CD14-positive monocyte (primary cell): ENCODE data around the gene CMYA5. TPM values are rescaled to one million over a fixed set of nuclear protein-coding genes. Genes with fewer than 3 reads are reported as not detected.

ENCODE experiments used
- DNase-seq, 3 donors: peaks; one replicate each; pipeline ENCODE4 v3.0.0-alpha.2; 2011 to 2022
- H2AFZ ChIP-seq: 2 replicates; pipeline ENCODE4 v1.6.0; 2012; ENCODE audit warnings: mild to moderate bottlenecking, low read depth, low read length, inconsistent platforms; ENCODE audit not compliant: insufficient read depth, poor library complexity, severe bottlenecking
- H3K27ac ChIP-seq, 2 donors: 1 replicate in 1 of 2; 2 replicates in 1 of 2; pipeline ENCODE4 v1.5.1; 2012 to 2013; ENCODE audit warnings: low read length in 2 of 2, control low read depth in 1 of 2, inconsistent platforms in 1 of 2, low read depth in 1 of 2, mild to moderate bottlenecking in 1 of 2
- H3K27me3 ChIP-seq, 2 donors: one replicate each; pipeline versions ENCODE4 v1.6.0 to v1.6.1; 2011 to 2013; ENCODE audit warnings: low read length in 2 of 2; ENCODE audit not compliant: control insufficient read depth in 2 of 2, insufficient read depth in 2 of 2
- H3K36me3 ChIP-seq, 2 donors: replicated peaks in 1 of 2; 1 replicate in 1 of 2; 2 replicates in 1 of 2; pipeline versions ENCODE4 v1.5.1 to v1.6.1; 2012 to 2013; ENCODE audit warnings: low read length in 2 of 2, control low read depth in 1 of 2, inconsistent platforms in 1 of 2, mild to moderate bottlenecking in 1 of 2; ENCODE audit not compliant: insufficient read depth in 2 of 2, control insufficient read depth in 1 of 2
- H3K4me1 ChIP-seq, 2 donors: 1 replicate in 1 of 2; 2 replicates in 1 of 2; pipeline versions ENCODE4 v1.5.1 to v1.6.1; 2012 to 2013; ENCODE audit warnings: low read length in 2 of 2, control low read depth in 1 of 2, inconsistent platforms in 1 of 2, mild to moderate bottlenecking in 1 of 2, moderate library complexity in 1 of 2; ENCODE audit not compliant: insufficient read depth in 2 of 2, control insufficient read depth in 1 of 2
- H3K4me2 ChIP-seq: replicated peaks from 2 replicates; pipeline ENCODE3; 2012; ENCODE audit warnings: low read length, moderate library complexity, mild to moderate bottlenecking; ENCODE audit not compliant: poor library complexity, severe bottlenecking; ENCODE audit errors: extremely low read depth
- H3K4me3 ChIP-seq, 3 experiments: fragments of 200-600 bp in 1 of 3; sonication (generic) in 1 of 3; replicated peaks in 1 of 3; 1 replicate in 2 of 3; 2 replicates in 1 of 3; pipeline ENCODE4 v1.5.1; 2011 to 2013; ENCODE audit warnings: low read length in 3 of 3, mild to moderate bottlenecking in 3 of 3, control low read depth in 2 of 3, low read depth in 2 of 3, inconsistent platforms in 1 of 3, moderate library complexity in 1 of 3
- H3K79me2 ChIP-seq: 2 replicates; pipeline ENCODE4 v1.6.0; 2012; ENCODE audit warnings: mild to moderate bottlenecking, control low read depth, inconsistent platforms, low read length, moderate library complexity; ENCODE audit not compliant: insufficient read depth
- H3K9ac ChIP-seq: 2 replicates; pipeline ENCODE4 v1.6.0; 2017; ENCODE audit warnings: low read length, mild to moderate bottlenecking; ENCODE audit not compliant: insufficient read depth, poor library complexity, severe bottlenecking
- H3K9me3 ChIP-seq, 2 donors: replicated peaks in 1 of 2; 1 replicate in 1 of 2; 2 replicates in 1 of 2; pipeline versions ENCODE4 v1.5.1 to v1.6.1; 2012 to 2013; ENCODE audit warnings: low read length in 2 of 2, control low read depth in 1 of 2; ENCODE audit not compliant: control insufficient read depth in 1 of 2, insufficient read depth in 1 of 2
- H4K20me1 ChIP-seq: 2 replicates; pipeline ENCODE4 v1.6.0; 2012; ENCODE audit warnings: mild to moderate bottlenecking, low read length, control low read depth, moderate library complexity; ENCODE audit not compliant: insufficient read depth
- H3K27ac Mint-ChIP-seq, 7 donors: one replicate each; pipeline ENCODE4 v1.8.0; 2020; ENCODE audit warnings: mild to moderate bottlenecking in 7 of 7, mixed read lengths in 7 of 7, moderate library complexity in 6 of 7, inconsistent platforms in 2 of 7
- H3K27me3 Mint-ChIP-seq, 3 donors: one replicate each; pipeline ENCODE4 v1.8.0; 2021 to 2022; ENCODE audit warnings: low read depth in 3 of 3, mild to moderate bottlenecking in 3 of 3, mixed read lengths in 3 of 3, moderate library complexity in 3 of 3, inconsistent platforms in 1 of 3
- H3K36me3 Mint-ChIP-seq, 2 donors: one replicate each; pipeline ENCODE4 v1.8.0; 2020; ENCODE audit warnings: mixed read lengths in 2 of 2, inconsistent platforms in 1 of 2, mild to moderate bottlenecking in 1 of 2
- H3K4me1 Mint-ChIP-seq: one replicate; pipeline ENCODE4 v1.8.0; 2020; ENCODE audit warnings: mild to moderate bottlenecking, mixed read lengths
- H3K4me3 Mint-ChIP-seq, 2 donors: one replicate each; pipeline ENCODE4 v1.8.0; 2020; ENCODE audit warnings: mild to moderate bottlenecking in 2 of 2, mixed read lengths in 2 of 2, moderate library complexity in 1 of 2
- H3K9me3 Mint-ChIP-seq, 7 donors: one replicate each; pipeline ENCODE4 v1.8.0; 2020 to 2022; ENCODE audit warnings: mixed read lengths in 7 of 7, mild to moderate bottlenecking in 6 of 7, moderate library complexity in 6 of 7, inconsistent platforms in 2 of 7
- WGBS: methylation state at CpG from one replicate; pipeline ENCODE4 v1.1.5; 2013; ENCODE audit warnings: missing lambda C conversion rate; ENCODE audit not compliant: insufficient coverage; 5-methylcytosine and 5-hydroxymethylcytosine counted together
- intact Hi-C, 2 donors: fragments of 100-400 bp; cut with micrococcal nuclease; formaldehyde crosslinking; loops; one replicate each; pipeline versions ENCODE4 v1.15.0 to v1.15.1; 2023
- polyA plus RNA-seq, 3 donors: library from polyadenylated mRNA; depleted of rRNA in 1 of 3; unstranded in 2 of 3; stranded (reverse) in 1 of 3; fragments of 300-500 nt in 2 of 3; fragments of >200 nt in 1 of 3; fragmentation: Illumina TruSeq in 2 of 3; gene quantifications; 1 replicate in 2 of 3; 2 replicates in 1 of 3; pipeline ENCODE4 v1.2.3, GENCODE V29; 2012 to 2021
- TF ChIP-seq, protein P1 (sequence below): fragments of 200-600 bp; IDR thresholded peaks from one replicate; pipeline ENCODE4 v1.8.0; 2022; ENCODE audit warnings: antibody characterized with exemption, mild to moderate bottlenecking

The CMYA5 gene
- polyA plus RNA-seq, 3 donors: 0.01 to 0.17 TPM; not detected in 1

DNA sequence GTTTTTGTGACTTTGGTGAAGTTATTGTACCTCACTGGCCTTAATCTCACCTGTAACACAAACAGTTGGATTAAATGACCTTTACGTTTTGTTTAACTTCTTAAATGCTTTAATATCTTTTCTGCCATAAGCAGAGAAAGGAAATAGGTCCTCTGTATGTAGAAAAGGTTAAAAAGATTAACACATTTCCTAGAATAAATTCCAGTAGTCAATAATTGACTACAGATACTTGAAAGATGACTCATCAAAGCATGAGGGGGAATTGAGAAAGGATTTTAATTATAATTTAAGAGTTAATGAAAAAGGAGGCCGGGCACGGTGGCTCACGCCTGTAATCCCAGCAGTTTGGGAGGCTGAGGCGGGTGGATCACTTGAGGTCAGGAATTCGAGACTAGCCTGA is 35.8 kb upstream of the CMYA5 start:
- Mint-ChIP-seq H3K27me3 (no peaks in the 10 kb centered on the region), H3K27ac (no peak overlapping the region), H3K36me3 (peaks cover 47 to 66% of the 10 kb centered on the region in 2 donors), H3K4me3 (no peak overlapping the region), H3K9me3 (no peaks in the 10 kb centered on the region), H3K4me1 (no peaks in the 10 kb centered on the region)
- H3K4me2 ChIP-seq: no peak overlapping the region
- intact Hi-C loops: no loop called here
- H3K4me3 ChIP-seq: no peak overlapping the region
- no peaks in the 10 kb centered on the region for H3K9me3 ChIP-seq
- no peak overlapping the region for H2AFZ ChIP-seq
- no peaks in the 10 kb centered on the region for H3K79me2 ChIP-seq
- H3K9ac ChIP-seq: no peak overlapping the region
- TF ChIP-seq, protein P1, sequence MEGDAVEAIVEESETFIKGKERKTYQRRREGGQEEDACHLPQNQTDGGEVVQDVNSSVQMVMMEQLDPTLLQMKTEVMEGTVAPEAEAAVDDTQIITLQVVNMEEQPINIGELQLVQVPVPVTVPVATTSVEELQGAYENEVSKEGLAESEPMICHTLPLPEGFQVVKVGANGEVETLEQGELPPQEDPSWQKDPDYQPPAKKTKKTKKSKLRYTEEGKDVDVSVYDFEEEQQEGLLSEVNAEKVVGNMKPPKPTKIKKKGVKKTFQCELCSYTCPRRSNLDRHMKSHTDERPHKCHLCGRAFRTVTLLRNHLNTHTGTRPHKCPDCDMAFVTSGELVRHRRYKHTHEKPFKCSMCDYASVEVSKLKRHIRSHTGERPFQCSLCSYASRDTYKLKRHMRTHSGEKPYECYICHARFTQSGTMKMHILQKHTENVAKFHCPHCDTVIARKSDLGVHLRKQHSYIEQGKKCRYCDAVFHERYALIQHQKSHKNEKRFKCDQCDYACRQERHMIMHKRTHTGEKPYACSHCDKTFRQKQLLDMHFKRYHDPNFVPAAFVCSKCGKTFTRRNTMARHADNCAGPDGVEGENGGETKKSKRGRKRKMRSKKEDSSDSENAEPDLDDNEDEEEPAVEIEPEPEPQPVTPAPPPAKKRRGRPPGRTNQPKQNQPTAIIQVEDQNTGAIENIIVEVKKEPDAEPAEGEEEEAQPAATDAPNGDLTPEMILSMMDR: no peak
- H3K36me3 ChIP-seq: peaks cover 67 to 94% of the 10 kb centered on the region in 2 donors
- no peak for DNase-seq
- no peaks in the 10 kb centered on the region for H3K27me3 ChIP-seq
- 93% methylated on average over 5 of the region's 6 CpGs for WGBS
- H3K4me1 ChIP-seq: no peaks in the 10 kb centered on the region
- H4K20me1 ChIP-seq: peaks cover 7% of the 10 kb centered on the region
- H3K27ac ChIP-seq: no peak overlapping the region

GRCh38 chr5:79663212-79663611 is 26.4 kb upstream of the CMYA5 start:
- intact Hi-C loops: no loop called here
- TF ChIP-seq, protein P1: no peak
- H2AFZ ChIP-seq: no peak overlapping the region

More at GRCh38 chr5:79663212-79663611, 26.4 kb upstream of the CMYA5 start:
- no peaks in the 10 kb centered on the region for H3K9me3 ChIP-seq
- H3K27ac Mint-ChIP-seq: no peak overlapping the region
- H3K4me3 Mint-ChIP-seq: no peak overlapping the region
- peaks cover 36 to 86% of the 10 kb centered on the region in 2 donors for H3K36me3 ChIP-seq
- H3K9ac ChIP-seq: no peak overlapping the region
- H3K4me1 ChIP-seq: no peaks in the 10 kb centered on the region
- H3K4me3 ChIP-seq: no peak overlapping the region
- DNase-seq: no peak
- no CpG with 5 or more reads among the region's 3 CpGs for WGBS
- H3K79me2 ChIP-seq: no peaks in the 10 kb centered on the region
- H3K27me3 ChIP-seq: no peaks in the 10 kb centered on the region
- no peaks in the 10 kb centered on the region for H4K20me1 ChIP-seq
- H3K4me1 Mint-ChIP-seq: no peaks in the 10 kb centered on the region
- no peak overlapping the region for H3K4me2 ChIP-seq
- no peak overlapping the region for H3K27ac ChIP-seq
- peaks cover 46 to 64% of the 10 kb centered on the region in 2 donors for H3K36me3 Mint-ChIP-seq
- peaks cover 0 to 1% (median 0%) of the 10 kb centered on the region in 3 donors for H3K27me3 Mint-ChIP-seq
- H3K9me3 Mint-ChIP-seq: peaks cover 0 to 2% (median 0%) of the 10 kb centered on the region in 7 donors
